ENCODE measurements around the gene MPHOSPH9.
"Not testable (repeated sequence)": the region's sequence is repeated elsewhere in the genome, so short reads cannot be mapped to it uniquely, and the experiment has no call there.

The MPHOSPH9 gene

GRCh38 chr12:123231931-123232330, 1.0 kb downstream of the MPHOSPH9 start:
- DNase-seq (ENCODE audit: low spot score) (no peak), FAIRE-seq (no peak)

GRCh38 chr12:123229051-123229450, 3.9 kb downstream of the MPHOSPH9 start:
- DNase-seq (ENCODE audit: low spot score), result no peak
- FAIRE-seq, result no peak

GRCh38 chr12:123227581-123228258, 5.2 kb downstream of the MPHOSPH9 start:
- no peak for DNase-seq (ENCODE audit: low spot score)
- FAIRE-seq, result no peak

GRCh38 chr12:123225443-123225842, 7.5 kb downstream of the MPHOSPH9 start:
- no peak for DNase-seq (ENCODE audit: low spot score)
- FAIRE-seq, result no peak

GRCh38 chr12:123223241-123223668, 9.7 kb downstream of the MPHOSPH9 start:
- DNase-seq (ENCODE audit: low spot score), result no peak
- no peak for FAIRE-seq

- DNase-seq (ENCODE audit: low spot score); FAIRE-seq: not testable (repeated sequence)
These were observed 25.1 kb downstream of the MPHOSPH9 start for GRCh38 chr12:123207815-123208214.

GRCh38 chr12:123206794-123207193, 26.1 kb downstream of the MPHOSPH9 start:
- DNase-seq (ENCODE audit: low spot score); FAIRE-seq: not testable (repeated sequence)

- DNase-seq (ENCODE audit: low spot score) (no peak), FAIRE-seq (no peak)
These were observed 32.5 kb downstream of the MPHOSPH9 start for GRCh38 chr12:123200414-123200813.

- DNase-seq (ENCODE audit: low spot score), result no peak
- no peak for FAIRE-seq
These were observed 33.0 kb downstream of the MPHOSPH9 start for GRCh38 chr12:123199936-123200335.

GRCh38 chr12:123187637-123188036, 45.3 kb downstream of the MPHOSPH9 start:
- DNase-seq (ENCODE audit: low spot score) (no peak), FAIRE-seq (no peak)

GRCh38 chr12:123180171-123180570, 52.8 kb downstream of the MPHOSPH9 start:
- no peak for DNase-seq (ENCODE audit: low spot score)
- no peak for FAIRE-seq

- FAIRE-seq (no peak), DNase-seq (ENCODE audit: low spot score) (no peak)
These were observed 61.0 kb downstream of the MPHOSPH9 start for GRCh38 chr12:123171967-123172366.

- no peak for DNase-seq (ENCODE audit: low spot score)
- FAIRE-seq, result no peak
These were observed 65.6 kb downstream of the MPHOSPH9 start for GRCh38 chr12:123167329-123167728.

GRCh38 chr12:123165537-123165936, 67.4 kb downstream of the MPHOSPH9 start:
- no peak for DNase-seq (ENCODE audit: low spot score)
- no peak for FAIRE-seq

- no peak for FAIRE-seq
- DNase-seq (ENCODE audit: low spot score), result no peak
These were observed 68.2 kb downstream of the MPHOSPH9 start for GRCh38 chr12:123164710-123165261.

GRCh38 chr12:123164222-123164621, 68.7 kb downstream of the MPHOSPH9 start:
- FAIRE-seq (no peak), DNase-seq (ENCODE audit: low spot score) (no peak)

- no peak for DNase-seq (ENCODE audit: low spot score)
- FAIRE-seq, result no peak
These were observed 69.7 kb downstream of the MPHOSPH9 start for GRCh38 chr12:123163227-123163626.

- DNase-seq (ENCODE audit: low spot score), result no peak
- no peak for FAIRE-seq
These were observed 72.0 kb downstream of the MPHOSPH9 start for GRCh38 chr12:123160801-123161487.

- DNase-seq (ENCODE audit: low spot score), result no peak
- FAIRE-seq, result no peak
These were observed 79.0 kb downstream of the MPHOSPH9 start for GRCh38 chr12:123153906-123154305.

- DNase-seq (ENCODE audit: low spot score) (no peak), FAIRE-seq (no peak)
These were observed 80.1 kb downstream of the MPHOSPH9 start for GRCh38 chr12:123152833-123153232.

- DNase-seq (ENCODE audit: low spot score) (peak; percentile 17), FAIRE-seq (no peak)
These were observed 81.2 kb downstream of the MPHOSPH9 start for GRCh38 chr12:123151457-123152454.
